AG04449 (cell line): ENCODE measurements around the gene USH1C.

ENCODE experiments used
- CTCF ChIA-PET: fragments of 350-600 bp; formaldehyde crosslinking; extraction: SDS; loops from one replicate; lab custom pipeline; 2021; ENCODE audit warnings: antibody characterized with exemption; lab: Yijun Ruan, JAX
- POLR2A ChIA-PET: fragments of 400-600, 350-600 bp; formaldehyde crosslinking; extraction: SDS; loops from one replicate; lab custom pipeline; 2020; ENCODE audit warnings: antibody characterized with exemption, inconsistent platforms; lab: Yijun Ruan, JAX
- DNase-seq: peaks from one replicate; pipeline ENCODE4 v3.0.0-alpha.2; 2010; ENCODE audit warnings: low read depth, low spot score
- H3K4me3 ChIP-seq: 2 replicates; pipeline ENCODE4 v1.5.1; 2011; ENCODE audit warnings: low read depth, mild to moderate bottlenecking, control low read depth, low read length
- CTCF ChIP-seq: IDR thresholded peaks from one replicate; pipeline ENCODE4 v1.5.1; 2011; ENCODE audit warnings: mild to moderate bottlenecking, moderate library complexity, low read length, control low read depth, inconsistent platforms; ENCODE audit not compliant: insufficient read depth; ENCODE audit errors: missing control alignments

USH1C gene

GRCh38 chr11:17585911-17586695 lies 41.9 kb upstream of the USH1C start:
- TF ChIP-seq CTCF, result no peak
- POLR2A ChIA-PET, result no interaction called here
- CTCF ChIA-PET, result no interaction called here
- no peak for DNase-seq
- no peak overlapping the region for H3K4me3 ChIP-seq

- ChIA-PET POLR2A (no interaction called here), CTCF (interaction anchor here (0.6 to 0.9 kb wide), 2 partner anchors 17 to 239 kb away, joined by 3 read pairs; no protein-coding TSS in a partner anchor)
- no peak overlapping the region for H3K4me3 ChIP-seq
- no peak for DNase-seq
- TF ChIP-seq CTCF, result no peak
Measured at GRCh38 chr11:17581732-17582053, 37.5 kb upstream of the USH1C start.

- DNase-seq, result no peak
- POLR2A ChIA-PET, result no interaction called here
- TF ChIP-seq CTCF, result no peak
- CTCF ChIA-PET, result no interaction called here
- no peak overlapping the region for H3K4me3 ChIP-seq
Measured at GRCh38 chr11:17581036-17581731, 37.0 kb upstream of the USH1C start.

- DNase-seq, result no peak
- CTCF ChIA-PET, result no interaction called here
- POLR2A ChIA-PET, result no interaction called here
- H3K4me3 ChIP-seq, result no peak overlapping the region
- no peak for TF ChIP-seq CTCF
Measured at GRCh38 chr11:17580271-17580670, 36.1 kb upstream of the USH1C start.

GRCh38 chr11:17579451-17579850 lies 35.2 kb upstream of the USH1C start:
- ChIA-PET CTCF (interaction anchor here (1.4 kb wide), 1 partner anchor 19 kb away, joined by 4 read pairs; no protein-coding TSS in a partner anchor), POLR2A (no interaction called here)
- no peak for DNase-seq
- TF ChIP-seq CTCF, result no peak
- H3K4me3 ChIP-seq, result no peak overlapping the region

- no peak overlapping the region for H3K4me3 ChIP-seq
- DNase-seq, result no peak
- POLR2A ChIA-PET, result no interaction called here
- CTCF ChIA-PET, result interaction anchor here (1.4 kb wide), 1 partner anchor 20 kb away, joined by 4 read pairs; no protein-coding TSS in a partner anchor
- no peak for TF ChIP-seq CTCF
Measured at GRCh38 chr11:17578958-17579357, 34.7 kb upstream of the USH1C start.
